ENCODE measurements around the gene GULP1. TPM values are rescaled to one million over a fixed set of nuclear protein-coding genes. Genes with fewer than 3 reads are reported as not detected.

The GULP1 gene
- total and polyA plus RNA-seq, 2 donors: 36.2 to 119 TPM

- Histone ChIP-seq H3K27ac (ENCODE audit: low read depth) (no peak overlapping the region), H3K4me1 (ENCODE audit: insufficient read depth) (no peaks in the 10 kb centered on the region), H3K4me3 (ENCODE audit: low read depth, low read length) (no peak overlapping the region), H3K36me3 (ENCODE audit: insufficient read depth) (no peaks in the 10 kb centered on the region)
- WGBS: 97% methylated on average over 1 of the region's 1 CpG
- DNase-seq (ENCODE audit: extremely low spot score): no peak
Measured at GRCh38 chr2:188385857-188386256, 94.2 kb downstream of the GULP1 start.

- 91% methylated on average over 3 of the region's 3 CpGs for WGBS
- no peaks in the 10 kb centered on the region for H3K36me3 ChIP-seq (ENCODE audit: insufficient read depth)
- DNase-seq (ENCODE audit: extremely low spot score): no peak
- H3K27ac ChIP-seq (ENCODE audit: low read depth): no peak overlapping the region
- no peak overlapping the region for H3K4me3 ChIP-seq (ENCODE audit: low read depth, low read length)
- H3K4me1 ChIP-seq (ENCODE audit: insufficient read depth): no peaks in the 10 kb centered on the region
Measured at GRCh38 chr2:188388831-188389230, 97.2 kb downstream of the GULP1 start.

- Histone ChIP-seq H3K4me3 (ENCODE audit: low read depth, low read length) (no peak overlapping the region), H3K27ac (ENCODE audit: low read depth) (no peak overlapping the region), H3K36me3 (ENCODE audit: insufficient read depth) (no peaks in the 10 kb centered on the region), H3K4me1 (ENCODE audit: insufficient read depth) (no peaks in the 10 kb centered on the region)
- no peak for DNase-seq (ENCODE audit: extremely low spot score)
Measured at GRCh38 chr2:188391354-188391753, 99.7 kb downstream of the GULP1 start.

GRCh38 chr2:188394931-188395472, 103.3 kb downstream of the GULP1 start:
- H3K27ac ChIP-seq (ENCODE audit: low read depth): no peak overlapping the region
- WGBS: 87% methylated on average over 4 of the region's 4 CpGs
- H3K36me3 ChIP-seq (ENCODE audit: insufficient read depth): no peaks in the 10 kb centered on the region
- DNase-seq (ENCODE audit: extremely low spot score): no peak
- no peak overlapping the region for H3K4me3 ChIP-seq (ENCODE audit: low read depth, low read length)
- no peaks in the 10 kb centered on the region for H3K4me1 ChIP-seq (ENCODE audit: insufficient read depth)

- Histone ChIP-seq H3K4me1 (ENCODE audit: insufficient read depth) (no peaks in the 10 kb centered on the region), H3K4me3 (ENCODE audit: low read depth, low read length) (no peak overlapping the region), H3K36me3 (ENCODE audit: insufficient read depth) (no peaks in the 10 kb centered on the region), H3K27ac (ENCODE audit: low read depth) (no peak overlapping the region)
- 95% methylated on average over 10 of the region's 10 CpGs for WGBS
- DNase-seq (ENCODE audit: extremely low spot score): no peak
Measured at GRCh38 chr2:188395903-188396689, 104.4 kb downstream of the GULP1 start.

- no peak overlapping the region for H3K4me3 ChIP-seq (ENCODE audit: low read depth, low read length)
- 93% methylated on average over 3 of the region's 3 CpGs for WGBS
- no peak for DNase-seq (ENCODE audit: extremely low spot score)
- no peak overlapping the region for H3K27ac ChIP-seq (ENCODE audit: low read depth)
- H3K36me3 ChIP-seq (ENCODE audit: insufficient read depth): no peaks in the 10 kb centered on the region
- no peaks in the 10 kb centered on the region for H3K4me1 ChIP-seq (ENCODE audit: insufficient read depth)
Measured at GRCh38 chr2:188399159-188399558, 107.5 kb downstream of the GULP1 start.

GRCh38 chr2:188403676-188404075, 112.0 kb downstream of the GULP1 start:
- H3K4me3 ChIP-seq (ENCODE audit: low read depth, low read length): no peak overlapping the region
- DNase-seq (ENCODE audit: extremely low spot score): no peak
- no peaks in the 10 kb centered on the region for H3K4me1 ChIP-seq (ENCODE audit: insufficient read depth)
- no peak overlapping the region for H3K27ac ChIP-seq (ENCODE audit: low read depth)
- no peaks in the 10 kb centered on the region for H3K36me3 ChIP-seq (ENCODE audit: insufficient read depth)

GRCh38 chr2:188404341-188405004, 112.8 kb downstream of the GULP1 start:
- DNase-seq (ENCODE audit: extremely low spot score): no peak
- Histone ChIP-seq H3K27ac (ENCODE audit: low read depth) (no peak overlapping the region), H3K4me1 (ENCODE audit: insufficient read depth) (no peaks in the 10 kb centered on the region), H3K36me3 (ENCODE audit: insufficient read depth) (no peaks in the 10 kb centered on the region), H3K4me3 (ENCODE audit: low read depth, low read length) (no peak overlapping the region)
- 93% methylated on average over 5 of the region's 5 CpGs for WGBS

GRCh38 chr2:188406414-188406813, 114.7 kb downstream of the GULP1 start:
- 97% methylated on average over 1 of the region's 1 CpG for WGBS
- Histone ChIP-seq H3K4me1 (ENCODE audit: insufficient read depth) (no peaks in the 10 kb centered on the region), H3K27ac (ENCODE audit: low read depth) (no peak overlapping the region), H3K36me3 (ENCODE audit: insufficient read depth) (no peaks in the 10 kb centered on the region), H3K4me3 (ENCODE audit: low read depth, low read length) (no peak overlapping the region)
- no peak for DNase-seq (ENCODE audit: extremely low spot score)

- H3K4me3 ChIP-seq (ENCODE audit: low read depth, low read length): no peak overlapping the region
- no peak overlapping the region for H3K27ac ChIP-seq (ENCODE audit: low read depth)
- WGBS: 81% methylated on average over 5 of the region's 5 CpGs
- DNase-seq (ENCODE audit: extremely low spot score): no peak
- H3K36me3 ChIP-seq (ENCODE audit: insufficient read depth): no peaks in the 10 kb centered on the region
- no peaks in the 10 kb centered on the region for H3K4me1 ChIP-seq (ENCODE audit: insufficient read depth)
Measured at GRCh38 chr2:188410504-188411235, 119.0 kb downstream of the GULP1 start.

- Histone ChIP-seq H3K36me3 (ENCODE audit: insufficient read depth) (no peaks in the 10 kb centered on the region), H3K27ac (ENCODE audit: low read depth) (no peak overlapping the region), H3K4me3 (ENCODE audit: low read depth, low read length) (no peak overlapping the region), H3K4me1 (ENCODE audit: insufficient read depth) (no peaks in the 10 kb centered on the region)
- DNase-seq (ENCODE audit: extremely low spot score): no peak
- 96% methylated on average over 6 of the region's 6 CpGs for WGBS
Measured at GRCh38 chr2:188412190-188412589, 120.5 kb downstream of the GULP1 start.

GRCh38 chr2:188414411-188414810, 122.7 kb downstream of the GULP1 start:
- no peak for DNase-seq (ENCODE audit: extremely low spot score)
- H3K27ac ChIP-seq (ENCODE audit: low read depth): no peak overlapping the region
- WGBS: 38% methylated on average over 2 of the region's 2 CpGs
- no peaks in the 10 kb centered on the region for H3K4me1 ChIP-seq (ENCODE audit: insufficient read depth)
- H3K36me3 ChIP-seq (ENCODE audit: insufficient read depth): no peaks in the 10 kb centered on the region
- H3K4me3 ChIP-seq (ENCODE audit: low read depth, low read length): no peak overlapping the region

GRCh38 chr2:188414869-188415753, 123.4 kb downstream of the GULP1 start:
- H3K27ac ChIP-seq (ENCODE audit: low read depth): no peak overlapping the region
- 87% methylated on average over 1 of the region's 1 CpG for WGBS

More at GRCh38 chr2:188414869-188415753, 123.4 kb downstream of the GULP1 start:
- H3K4me3 ChIP-seq (ENCODE audit: low read depth, low read length): no peak overlapping the region
- no peaks in the 10 kb centered on the region for H3K36me3 ChIP-seq (ENCODE audit: insufficient read depth)
- DNase-seq (ENCODE audit: extremely low spot score): no peak
- H3K4me1 ChIP-seq (ENCODE audit: insufficient read depth): no peaks in the 10 kb centered on the region

All from urinary bladder (tissue), 4 donors.